Panc1 (cell line): ENCODE results near the gene MCF2L. TPM values are rescaled to one million over a fixed set of nuclear protein-coding genes. Genes with fewer than 3 reads are reported as not detected.

Experiments used
- ATAC-seq: fragments of 200-7000 bp; cut with Tn5 transposase; 2 replicates; pipeline ENCODE4 v1.9.1; 2020; ENCODE audit warnings: mild to moderate bottlenecking, moderate library complexity
- BruUV-seq: library from RNA; stranded (reverse); fragments of 400-500 nt; replicated peaks from 2 replicates; lab custom pipeline; 2021; lab: Mats Ljungman, UMichigan
- CTCF ChIA-PET: fragments of 300-600 bp; sonication (Branson Sonifier 250); formaldehyde crosslinking; loops from one replicate; lab custom pipeline; 2022; ENCODE audit warnings: antibody characterized with exemption; lab: Charles Lee
- POLR2A ChIA-PET: fragments of 300-600 bp; sonication (Branson Sonifier 250); formaldehyde crosslinking; loops from one replicate; lab custom pipeline; 2022; ENCODE audit warnings: antibody characterized with exemption; lab: Charles Lee
- DNase-seq: peaks from one replicate; pipeline ENCODE4 v3.0.0-alpha.2; 2010; ENCODE audit warnings: low read depth, low spot score
- H3K27ac ChIP-seq: 2 replicates; pipeline ENCODE4 v1.5.1; 2011; ENCODE audit warnings: mild to moderate bottlenecking, low read length, inconsistent platforms
- H3K27me3 ChIP-seq: fragments of 200-500 bp; sonication (Bioruptor generic); 2 replicates; pipeline ENCODE4 v1.6.0; 2014; ENCODE audit warnings: low read length, inconsistent platforms; ENCODE audit not compliant: control insufficient read depth, insufficient read depth
- H3K36me3 ChIP-seq: fragments of 200-500 bp; sonication (Bioruptor generic); 2 replicates; pipeline ENCODE4 v1.5.1; 2014; ENCODE audit warnings: inconsistent platforms, mild to moderate bottlenecking, low read length, moderate library complexity; ENCODE audit not compliant: control insufficient read depth, insufficient read depth
- H3K4me1 ChIP-seq: 2 replicates; pipeline ENCODE4 v1.5.1; 2011; ENCODE audit warnings: inconsistent platforms, mild to moderate bottlenecking, low read length, moderate library complexity; ENCODE audit not compliant: control insufficient read depth, insufficient read depth
- H3K4me3 ChIP-seq, 2 experiments: 2 replicates each; pipeline ENCODE4 v1.5.1; 2011 to 2012; ENCODE audit warnings: low read depth in 2 of 2, low read length in 2 of 2, mild to moderate bottlenecking in 2 of 2, inconsistent platforms in 1 of 2, moderate library complexity in 1 of 2
- H3K9me3 ChIP-seq: fragments of 200-500 bp; sonication (Bioruptor generic); 2 replicates; pipeline ENCODE4 v1.5.1; 2014; ENCODE audit warnings: low read depth, mild to moderate bottlenecking, inconsistent platforms, low read length, moderate library complexity; ENCODE audit not compliant: control insufficient read depth, insufficient read depth
- POLR2AphosphoS5 ChIP-seq: IDR thresholded peaks from 2 replicates; pipeline ENCODE4 v1.6.1; 2012; ENCODE audit warnings: mild to moderate bottlenecking, low read depth, low read length, moderate library complexity
- SIN3A ChIP-seq: IDR thresholded peaks from 2 replicates; pipeline ENCODE4 v1.6.1; 2012; ENCODE audit warnings: low read depth, mild to moderate bottlenecking, low read length, moderate library complexity, borderline replicate concordance; ENCODE audit not compliant: insufficient read depth
- TCF7L2 ChIP-seq: IDR thresholded peaks from 2 replicates; pipeline ENCODE4 v1.6.1; 2011; ENCODE audit warnings: mild to moderate bottlenecking, low read depth, low read length, inconsistent platforms
- in situ Hi-C: cut with HindIII; loops from 2 replicates; pipeline ENCODE4 v1.10.0; 2016; ENCODE audit warnings: low sequenced_read_pairs, low pct_unique_long_range_greater_than_20kb
- intact Hi-C: fragments of 100-400 bp; cut with micrococcal nuclease; formaldehyde crosslinking; loops from one replicate; pipeline ENCODE4 v1.10.0; 2022; ENCODE audit not compliant: unreplicated experiment
- total RNA-seq: library from RNA; stranded (reverse); gene quantifications from one replicate; pipeline ENCODE4 v1.2.1, GENCODE V29; 2021; ENCODE audit not compliant: unreplicated experiment
- TF ChIP-seq, protein P1 (sequence below): fragments of 450-650 bp; IDR thresholded peaks from 2 replicates; pipeline ENCODE4 v1.5.1; 2017; ENCODE audit warnings: mild to moderate bottlenecking
- TF ChIP-seq, protein P2 (sequence below), 2 experiments: IDR thresholded peaks; 2 replicates each; pipeline ENCODE4 v1.6.1; 2011 to 2012; ENCODE audit warnings: low read depth in 2 of 2, control low read depth in 1 of 2, low read length in 1 of 2, mild to moderate bottlenecking in 1 of 2, moderate library complexity in 1 of 2; ENCODE audit not compliant: insufficient read depth in 1 of 2

The MCF2L gene
- total RNA-seq, 1 experiment from 2014 or later: 0.57 TPM

DNA sequence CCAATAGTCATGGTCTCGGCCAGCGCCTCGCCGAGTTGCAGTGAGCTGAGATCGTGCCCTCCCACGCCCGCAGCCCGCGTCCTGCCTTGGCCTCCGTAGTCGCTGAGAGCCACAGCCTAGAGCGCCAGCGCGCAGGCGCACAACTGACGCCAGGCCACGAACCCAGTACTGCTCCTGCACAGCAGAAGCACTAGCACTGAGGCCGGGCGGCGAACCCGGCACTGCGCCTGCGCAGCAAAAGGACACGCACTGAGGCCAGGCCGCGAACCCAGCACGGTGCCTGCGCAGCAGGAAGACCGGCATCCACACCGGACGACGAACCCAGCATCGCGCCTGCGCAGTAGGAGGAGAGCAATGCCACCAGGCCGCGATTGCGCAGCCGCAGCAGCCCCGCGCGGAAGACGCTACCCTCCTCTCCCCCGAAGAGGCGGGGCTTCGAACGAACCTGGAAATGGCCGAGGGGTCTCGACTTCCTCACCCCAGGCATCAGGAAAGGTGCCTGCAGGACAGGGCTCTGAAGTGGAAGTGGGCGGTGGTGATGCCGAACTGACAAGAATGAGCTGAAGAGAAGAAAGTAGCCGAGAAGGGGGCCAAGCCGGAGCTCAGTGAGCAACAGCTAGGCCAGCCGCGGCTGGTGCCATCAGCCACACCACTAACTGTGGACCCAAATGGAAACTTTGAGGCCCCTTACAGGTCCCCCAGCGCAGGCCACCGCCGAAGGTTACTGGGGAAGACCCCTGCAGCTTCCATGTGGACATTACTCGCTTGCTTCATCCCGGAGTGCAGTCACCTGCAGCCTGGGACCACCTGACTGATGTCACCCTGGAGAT, 161.1 kb downstream of the MCF2L start:
- intact Hi-C loops: no loop called here
- H3K36me3 ChIP-seq: no peaks in the 10 kb centered on the region
- TF ChIP-seq TCF7L2: no peak
- TF ChIP-seq POLR2AphosphoS5: no peak
- TF ChIP-seq, protein P1, sequence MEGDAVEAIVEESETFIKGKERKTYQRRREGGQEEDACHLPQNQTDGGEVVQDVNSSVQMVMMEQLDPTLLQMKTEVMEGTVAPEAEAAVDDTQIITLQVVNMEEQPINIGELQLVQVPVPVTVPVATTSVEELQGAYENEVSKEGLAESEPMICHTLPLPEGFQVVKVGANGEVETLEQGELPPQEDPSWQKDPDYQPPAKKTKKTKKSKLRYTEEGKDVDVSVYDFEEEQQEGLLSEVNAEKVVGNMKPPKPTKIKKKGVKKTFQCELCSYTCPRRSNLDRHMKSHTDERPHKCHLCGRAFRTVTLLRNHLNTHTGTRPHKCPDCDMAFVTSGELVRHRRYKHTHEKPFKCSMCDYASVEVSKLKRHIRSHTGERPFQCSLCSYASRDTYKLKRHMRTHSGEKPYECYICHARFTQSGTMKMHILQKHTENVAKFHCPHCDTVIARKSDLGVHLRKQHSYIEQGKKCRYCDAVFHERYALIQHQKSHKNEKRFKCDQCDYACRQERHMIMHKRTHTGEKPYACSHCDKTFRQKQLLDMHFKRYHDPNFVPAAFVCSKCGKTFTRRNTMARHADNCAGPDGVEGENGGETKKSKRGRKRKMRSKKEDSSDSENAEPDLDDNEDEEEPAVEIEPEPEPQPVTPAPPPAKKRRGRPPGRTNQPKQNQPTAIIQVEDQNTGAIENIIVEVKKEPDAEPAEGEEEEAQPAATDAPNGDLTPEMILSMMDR: no peak
- no peak for TF ChIP-seq SIN3A
- TF ChIP-seq, protein P2, sequence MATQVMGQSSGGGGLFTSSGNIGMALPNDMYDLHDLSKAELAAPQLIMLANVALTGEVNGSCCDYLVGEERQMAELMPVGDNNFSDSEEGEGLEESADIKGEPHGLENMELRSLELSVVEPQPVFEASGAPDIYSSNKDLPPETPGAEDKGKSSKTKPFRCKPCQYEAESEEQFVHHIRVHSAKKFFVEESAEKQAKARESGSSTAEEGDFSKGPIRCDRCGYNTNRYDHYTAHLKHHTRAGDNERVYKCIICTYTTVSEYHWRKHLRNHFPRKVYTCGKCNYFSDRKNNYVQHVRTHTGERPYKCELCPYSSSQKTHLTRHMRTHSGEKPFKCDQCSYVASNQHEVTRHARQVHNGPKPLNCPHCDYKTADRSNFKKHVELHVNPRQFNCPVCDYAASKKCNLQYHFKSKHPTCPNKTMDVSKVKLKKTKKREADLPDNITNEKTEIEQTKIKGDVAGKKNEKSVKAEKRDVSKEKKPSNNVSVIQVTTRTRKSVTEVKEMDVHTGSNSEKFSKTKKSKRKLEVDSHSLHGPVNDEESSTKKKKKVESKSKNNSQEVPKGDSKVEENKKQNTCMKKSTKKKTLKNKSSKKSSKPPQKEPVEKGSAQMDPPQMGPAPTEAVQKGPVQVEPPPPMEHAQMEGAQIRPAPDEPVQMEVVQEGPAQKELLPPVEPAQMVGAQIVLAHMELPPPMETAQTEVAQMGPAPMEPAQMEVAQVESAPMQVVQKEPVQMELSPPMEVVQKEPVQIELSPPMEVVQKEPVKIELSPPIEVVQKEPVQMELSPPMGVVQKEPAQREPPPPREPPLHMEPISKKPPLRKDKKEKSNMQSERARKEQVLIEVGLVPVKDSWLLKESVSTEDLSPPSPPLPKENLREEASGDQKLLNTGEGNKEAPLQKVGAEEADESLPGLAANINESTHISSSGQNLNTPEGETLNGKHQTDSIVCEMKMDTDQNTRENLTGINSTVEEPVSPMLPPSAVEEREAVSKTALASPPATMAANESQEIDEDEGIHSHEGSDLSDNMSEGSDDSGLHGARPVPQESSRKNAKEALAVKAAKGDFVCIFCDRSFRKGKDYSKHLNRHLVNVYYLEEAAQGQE (IDR thresholded peaks at IDR 0.05; ENCODE audit: insufficient read depth in 1 of 2, low read depth in 2 of 2, low read length in 1 of 2): no peak
- H3K27me3 ChIP-seq: no peaks in the 10 kb centered on the region
- H3K9me3 ChIP-seq: no peaks in the 10 kb centered on the region
- ATAC-seq (no peak), DNase-seq (no peak)
- no TSS peak for BruUV-seq
- in situ Hi-C loops: no loop called here
- ChIA-PET CTCF (no interaction called here), POLR2A (no interaction called here)
- no peaks in the 10 kb centered on the region for H3K4me1 ChIP-seq
- H3K4me3 ChIP-seq: no peak overlapping the region
- H3K27ac ChIP-seq: no peak overlapping the region

GRCh38 chr13:113135281-113135760, 166.3 kb downstream of the MCF2L start:
- intact Hi-C loops (no loop called here), in situ Hi-C loops (no loop called here)
- no peaks in the 10 kb centered on the region for H3K27me3 ChIP-seq
- no peaks in the 10 kb centered on the region for H3K4me1 ChIP-seq
- H3K36me3 ChIP-seq: no peaks in the 10 kb centered on the region
- H3K27ac ChIP-seq: no peak overlapping the region
- POLR2A ChIA-PET: no interaction called here
- CTCF ChIA-PET: no interaction called here
- no TSS peak for BruUV-seq
- DNase-seq: no peak
- TF ChIP-seq TCF7L2 (no peak), POLR2AphosphoS5 (no peak), SIN3A (no peak)
- TF ChIP-seq, protein P1: no peak
- TF ChIP-seq, protein P2 (IDR thresholded peaks at IDR 0.05; ENCODE audit: insufficient read depth in 1 of 2, low read depth in 2 of 2, low read length in 1 of 2): no peak
- H3K9me3 ChIP-seq: no peaks in the 10 kb centered on the region
- no peak overlapping the region for H3K4me3 ChIP-seq
- ATAC-seq: no peak
